GM19099 (cell line): Measurements from ENCODE around the gene DNMT3A.

Experiments used
- POLR2A ChIP-seq: IDR thresholded peaks from 3 replicates; pipeline ENCODE4 v1.6.1; 2011; ENCODE audit warnings: low read depth; ENCODE audit not compliant: insufficient read length; ENCODE audit errors: extremely low read depth

DNMT3A gene

DNA sequence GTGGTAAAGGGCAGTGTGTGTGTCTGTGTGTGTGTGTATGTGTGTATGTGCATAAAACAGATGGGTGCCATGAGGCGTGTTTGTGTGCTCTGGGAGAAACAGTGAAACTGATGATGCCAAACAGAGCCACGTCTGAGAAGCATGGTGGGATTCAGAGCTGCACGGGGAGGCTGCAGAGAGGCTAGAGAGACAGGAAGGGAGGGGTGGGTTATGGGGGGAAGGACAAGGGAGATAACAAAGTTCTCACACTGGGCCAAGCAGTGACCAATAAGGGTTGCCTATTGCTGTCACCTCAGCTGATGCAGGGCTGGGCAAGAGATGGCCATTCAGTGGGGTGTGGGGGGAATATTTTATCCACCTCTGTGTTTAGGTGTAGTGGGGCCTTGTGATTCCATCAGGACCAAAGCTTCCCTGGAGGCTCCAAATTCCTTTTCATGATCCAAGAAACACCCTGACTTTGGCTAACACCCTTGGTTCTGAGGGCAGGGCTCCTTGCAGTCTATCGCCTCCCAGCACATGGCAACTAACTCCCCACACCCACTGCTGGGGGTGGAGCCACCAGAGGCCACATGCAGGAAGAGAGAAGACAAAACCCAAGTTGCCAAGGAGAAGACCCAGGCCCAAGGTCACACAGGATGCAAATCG, 119.1 kb downstream of the DNMT3A start:
- TF ChIP-seq POLR2A = no peak

DNA sequence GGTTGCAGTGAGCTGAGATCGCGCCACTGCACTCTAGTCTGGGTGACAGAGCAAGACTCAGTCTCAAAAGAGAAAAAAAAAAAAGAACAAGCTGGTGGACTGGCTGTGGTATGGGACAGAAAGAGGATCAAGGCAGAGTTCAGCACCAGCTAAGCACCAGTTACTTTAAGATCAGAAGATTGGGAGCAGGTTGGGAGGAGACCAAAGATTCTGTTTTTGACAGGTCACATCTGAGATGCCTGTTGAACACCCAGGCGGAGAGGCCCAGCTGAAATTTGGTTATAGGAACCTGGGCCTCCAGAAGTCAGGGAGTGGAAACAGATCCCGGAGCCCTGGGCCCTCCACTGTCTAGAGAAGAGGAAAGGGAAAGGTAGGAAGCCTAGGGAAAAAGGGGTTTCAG, 120.1 kb downstream of the DNMT3A start:
- TF ChIP-seq POLR2A = no peak

DNA sequence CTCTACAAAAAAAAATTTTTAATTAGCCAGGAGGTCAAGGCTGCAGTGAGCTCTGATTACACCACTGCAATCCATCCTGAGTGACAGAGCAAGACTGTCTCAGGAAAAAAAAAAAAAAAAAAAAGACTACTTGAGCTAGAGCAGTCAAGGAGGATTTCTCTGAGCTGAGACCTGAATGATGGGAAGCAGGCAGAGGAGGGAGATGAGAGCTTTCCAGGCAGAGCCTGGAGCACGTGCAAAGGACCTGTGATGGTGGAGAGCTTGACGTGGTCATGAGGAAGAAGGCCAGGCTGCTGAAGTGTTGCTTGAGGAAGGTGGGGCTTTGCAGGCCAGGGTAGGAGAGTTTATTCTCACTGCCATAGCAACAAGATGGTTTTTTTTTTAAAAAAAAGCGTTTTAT, 121.4 kb downstream of the DNMT3A start:
- no peak for TF ChIP-seq POLR2A

DNA sequence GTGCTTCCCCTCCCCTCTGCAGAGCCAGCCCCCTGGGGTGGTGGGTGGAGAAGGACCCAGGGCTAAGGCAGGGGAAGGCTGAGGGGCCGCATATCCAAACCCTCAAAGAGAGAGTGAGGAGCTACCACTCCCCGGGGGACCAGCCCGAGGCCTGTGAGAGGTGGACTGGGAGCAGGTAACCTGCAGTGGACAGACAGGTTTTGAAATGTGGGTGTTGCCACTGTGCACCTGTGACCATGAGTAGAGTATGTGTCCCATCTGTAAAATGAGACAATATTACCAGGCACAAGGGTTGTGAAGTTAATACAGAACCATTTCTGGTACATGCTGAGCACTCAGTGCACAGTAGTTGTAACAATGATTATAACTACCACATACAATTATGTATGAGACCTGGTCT, 122.1 kb downstream of the DNMT3A start:
- no peak for TF ChIP-seq POLR2A

DNA sequence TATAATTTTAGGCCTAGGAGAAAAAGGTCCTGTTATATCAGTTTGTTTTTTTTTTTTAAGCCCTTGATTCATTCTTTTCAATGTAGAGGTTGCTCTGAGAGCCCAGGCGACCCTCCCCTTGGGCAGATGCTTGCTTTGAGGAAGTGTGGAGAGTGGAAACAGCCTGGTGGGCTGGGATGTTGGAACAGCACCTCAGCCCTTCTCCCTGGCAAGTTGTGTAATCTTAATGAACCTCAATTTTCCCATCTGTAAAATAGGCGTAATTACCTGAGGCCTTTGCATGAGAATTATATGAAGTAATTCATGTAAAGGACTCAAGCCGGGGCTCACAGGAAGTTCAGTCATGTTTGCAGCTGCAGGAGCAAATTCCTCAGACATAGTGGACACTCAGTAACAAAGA, 123.6 kb downstream of the DNMT3A start:
- TF ChIP-seq POLR2A = no peak

DNA sequence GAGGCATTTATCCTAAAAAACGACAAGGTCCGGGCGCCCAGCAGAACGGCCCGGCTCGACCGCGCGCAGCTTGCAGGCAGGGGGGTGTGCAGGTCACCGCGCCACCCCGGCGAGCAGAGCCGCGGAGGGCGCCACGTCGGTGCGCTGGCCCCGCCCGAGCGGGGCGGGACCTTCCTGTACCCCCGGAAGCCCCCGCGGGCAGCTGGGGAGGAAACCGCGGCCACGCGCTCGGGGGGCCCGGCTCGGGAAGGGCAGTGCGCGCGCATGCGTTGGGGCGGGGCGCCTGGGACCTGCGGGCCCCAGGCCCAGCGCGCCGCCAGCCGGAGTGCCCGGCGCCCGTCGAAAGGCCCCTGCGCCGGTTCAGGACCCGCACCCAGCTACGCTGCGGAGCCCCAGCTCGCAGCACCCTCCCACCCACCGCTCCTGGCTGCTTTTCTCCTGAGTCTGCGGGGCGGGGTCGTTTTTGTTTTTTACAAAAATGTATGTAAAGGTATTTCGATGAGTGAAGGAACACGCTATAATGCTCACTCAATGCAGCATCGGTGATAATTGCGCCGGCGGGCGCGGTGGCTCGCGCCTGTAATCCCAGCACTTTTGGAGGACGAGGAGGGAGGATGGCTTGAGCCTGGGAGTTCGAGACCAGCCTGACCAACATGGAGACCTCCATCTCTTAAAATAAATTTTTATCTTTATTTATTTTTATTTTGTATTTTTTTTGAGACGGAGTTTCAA, 125.6 kb downstream of the DNMT3A start:
- peak; percentile 78 for TF ChIP-seq POLR2A

DNA sequence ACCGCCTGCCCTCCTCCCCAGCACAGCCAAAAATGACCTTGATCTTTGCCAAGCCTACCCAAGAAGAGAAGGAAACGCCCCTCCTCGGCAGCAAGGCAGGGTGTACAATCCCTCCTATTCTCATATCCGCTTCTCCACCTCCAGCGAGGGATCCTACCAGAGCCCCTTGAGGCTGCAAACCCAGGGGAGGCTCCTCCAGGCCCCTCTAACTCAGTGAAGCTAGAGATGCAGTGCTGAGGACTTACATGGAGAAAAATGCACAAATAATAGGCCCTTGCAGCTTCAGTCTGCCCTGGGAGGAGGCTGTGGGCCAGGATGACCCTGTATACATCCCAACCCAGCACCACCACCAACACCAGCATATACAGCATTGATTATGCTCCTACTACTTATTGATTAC, 126.5 kb downstream of the DNMT3A start:
- TF ChIP-seq POLR2A = no peak

DNA sequence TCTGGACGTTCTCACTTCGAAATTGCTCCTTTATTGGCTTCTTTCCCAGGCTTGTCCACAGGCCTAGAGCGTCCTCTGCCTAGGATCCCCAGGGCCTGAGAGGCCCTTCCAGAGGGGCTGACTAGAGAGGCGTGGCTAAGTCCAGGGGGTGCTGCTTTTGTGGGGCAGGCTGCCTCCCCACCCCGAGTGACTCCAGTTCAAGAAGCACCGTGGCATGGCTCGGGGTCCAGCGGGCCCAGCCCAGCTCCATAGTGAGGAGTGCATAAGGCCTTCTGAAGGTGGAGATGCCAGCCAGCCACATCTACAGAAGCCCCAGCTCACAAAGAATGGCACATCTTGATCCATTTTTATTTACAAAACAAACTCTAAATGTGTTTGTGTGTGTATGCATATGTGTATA, 128.5 kb downstream of the DNMT3A start:
- no peak for TF ChIP-seq POLR2A

DNA sequence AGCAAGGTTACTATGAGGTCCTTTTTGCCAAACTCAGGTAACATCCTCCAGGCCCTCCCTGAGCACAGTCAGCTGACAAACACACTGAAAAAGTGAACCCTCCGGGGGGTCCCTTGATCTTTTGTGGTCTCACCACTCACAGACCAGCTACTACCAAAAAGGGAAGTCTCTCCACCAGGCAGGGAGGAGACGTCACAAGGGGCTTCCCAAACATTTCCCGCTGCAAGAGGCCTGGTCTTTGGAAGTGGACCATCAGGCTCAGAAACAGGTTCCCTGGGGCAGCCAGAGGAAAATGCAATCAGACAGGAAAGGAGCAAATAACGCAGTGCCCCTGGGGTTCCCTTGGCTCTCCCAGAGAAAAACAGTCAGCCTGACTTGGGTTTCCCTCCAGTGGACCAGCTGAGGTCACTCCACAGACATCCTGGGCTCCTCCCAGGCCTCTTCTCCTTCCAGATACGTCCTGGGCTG, 134.6 kb downstream of the DNMT3A start:
- no peak for TF ChIP-seq POLR2A

DNA sequence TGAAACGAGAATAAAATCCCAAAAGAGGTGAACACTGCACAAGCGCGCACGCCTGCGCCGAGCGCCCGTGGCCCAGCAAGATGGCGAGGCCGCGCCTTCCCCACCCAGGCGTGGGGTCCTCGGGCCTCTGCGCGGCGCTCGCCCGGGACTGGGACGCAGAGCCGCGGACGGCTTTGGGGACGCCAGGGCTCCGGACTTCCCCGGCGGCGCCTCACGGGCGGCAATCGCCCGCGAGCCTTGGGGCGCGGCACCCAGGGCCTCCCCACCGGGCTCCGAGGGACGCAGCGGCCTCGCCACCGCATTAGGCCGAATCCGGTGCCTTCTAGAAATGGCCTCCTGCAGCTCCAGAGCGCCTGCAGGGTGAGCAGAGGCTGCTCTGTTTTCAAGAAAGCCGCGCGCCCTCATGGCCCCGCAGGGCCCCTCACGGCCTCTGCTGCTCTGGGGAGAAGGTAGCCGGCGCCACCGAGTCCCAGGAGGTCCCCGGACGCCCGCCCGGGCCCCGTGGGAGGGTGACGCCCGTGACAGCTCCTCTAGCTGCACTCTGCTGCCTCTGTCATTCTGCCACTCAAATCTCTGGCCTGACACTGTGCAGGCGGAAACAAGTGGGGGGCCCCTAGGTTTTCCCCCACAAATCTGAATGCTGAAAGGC, 137.4 kb downstream of the DNMT3A start:
- peak; percentile 52 for TF ChIP-seq POLR2A

DNA sequence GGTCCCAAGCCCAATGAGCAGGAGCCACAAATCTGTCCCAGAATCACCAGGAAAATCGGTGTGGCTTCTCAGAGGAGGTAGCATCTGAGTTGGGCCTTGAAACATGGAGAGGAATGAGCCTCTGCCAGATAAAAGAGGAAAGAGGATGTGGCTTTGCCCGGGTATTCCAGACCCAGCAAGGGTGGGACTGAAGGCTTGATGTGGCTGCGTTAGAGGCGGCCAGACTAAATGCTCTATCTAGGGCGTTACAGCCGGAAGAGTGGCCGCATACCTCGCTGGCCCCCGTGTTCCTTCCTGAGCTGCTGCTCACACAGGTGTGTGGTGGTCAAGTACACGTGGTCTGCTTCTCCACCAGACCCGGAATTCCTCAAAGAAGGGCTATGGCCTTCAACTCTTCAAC, 139.4 kb downstream of the DNMT3A start:
- no peak for TF ChIP-seq POLR2A

DNA sequence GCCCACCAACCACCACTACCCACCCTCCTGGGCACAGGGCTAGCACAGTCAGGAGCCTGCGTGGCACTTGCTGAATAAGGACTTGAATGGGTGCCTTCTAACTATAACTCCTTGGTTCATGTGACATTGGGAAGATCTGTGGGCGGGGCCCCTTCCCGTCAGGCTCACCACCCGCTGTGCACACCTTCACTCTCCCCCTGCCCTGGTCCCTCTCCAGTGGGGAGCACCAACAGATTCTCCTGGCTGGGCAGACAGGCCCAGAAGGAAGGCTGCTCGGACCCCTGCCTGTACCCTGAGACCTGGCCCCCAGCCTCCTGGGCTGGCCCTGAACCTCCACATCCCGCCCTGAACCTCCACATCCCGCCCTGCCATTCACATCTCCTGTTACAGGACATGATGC, 139.9 kb downstream of the DNMT3A start:
- TF ChIP-seq POLR2A = no peak

DNA sequence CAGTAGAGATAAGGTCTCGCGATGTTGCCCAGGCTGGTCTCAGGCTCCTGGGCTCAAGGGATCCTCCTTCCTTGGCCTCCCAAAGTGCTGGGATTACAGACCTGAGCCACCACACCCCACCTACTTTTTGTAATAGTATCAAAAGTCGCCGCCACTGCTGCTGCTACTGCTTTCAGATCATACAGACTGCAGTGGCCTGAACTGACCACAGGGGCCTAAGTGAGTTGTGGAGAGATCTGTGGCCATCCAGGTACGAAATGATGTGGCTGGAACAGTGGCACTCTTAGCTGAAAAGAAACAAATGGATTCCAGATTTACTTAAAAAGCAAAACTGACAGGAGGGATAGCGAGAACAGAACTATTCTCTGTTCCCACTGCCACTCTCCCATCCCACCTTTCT, 140.5 kb downstream of the DNMT3A start:
- no peak for TF ChIP-seq POLR2A

DNA sequence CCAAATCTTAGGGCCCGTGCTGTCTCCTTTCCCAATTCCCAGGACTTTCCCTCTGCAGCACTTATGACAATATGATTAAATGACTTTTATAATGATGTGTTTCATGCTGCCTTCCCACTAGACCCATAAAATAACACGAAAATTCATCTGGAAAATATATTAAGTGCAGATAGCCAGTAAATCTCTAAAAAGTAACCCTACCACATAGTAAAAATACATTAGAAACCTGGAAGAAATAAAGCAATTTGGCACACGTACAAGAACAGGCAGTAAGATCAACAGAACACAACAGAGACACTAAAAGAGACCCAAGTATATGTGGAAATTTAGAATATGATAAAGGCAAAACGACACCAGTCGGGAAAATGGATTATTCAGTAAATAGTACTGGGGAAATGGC, 143.1 kb downstream of the DNMT3A start:
- TF ChIP-seq POLR2A = no peak

DNA sequence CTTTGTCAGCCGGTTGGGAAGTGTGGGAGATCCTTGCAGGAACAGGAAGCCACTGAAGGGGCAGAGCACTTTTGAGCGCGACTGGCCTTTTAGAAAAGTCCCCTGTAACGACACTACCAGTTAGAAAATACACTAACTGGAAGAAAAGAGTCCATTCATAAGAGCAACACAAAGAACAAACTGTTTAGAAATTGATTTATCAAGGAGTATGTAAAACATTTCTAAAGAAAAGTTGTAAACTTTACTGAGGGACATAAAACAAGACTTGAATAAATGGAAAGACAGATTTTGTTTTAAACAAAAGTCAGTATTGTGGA, 143.6 kb downstream of the DNMT3A start:
- TF ChIP-seq POLR2A = no peak
